Cardiac muscle cell (in vitro differentiated cells and primary cell): Measurements from ENCODE around the gene UBXN11. TPM values are rescaled to one million over a fixed set of nuclear protein-coding genes. Genes with fewer than 3 reads are reported as not detected.

Experiments used
- DNase-seq, 2 donors: peaks; one replicate each; pipeline versions ENCODE4 v3.0.0 to v3.0.0-alpha.2; 2010 to 2017; ENCODE audit warnings: low read depth in 1 of 2, low spot score in 1 of 2
- H3K27ac ChIP-seq: fragments of 200-600 bp; sonication (generic); 2 replicates; pipeline ENCODE4 v1.5.1; 2016
- H3K27me3 ChIP-seq: fragments of 200-600 bp; sonication (generic); 2 replicates; pipeline ENCODE4 v1.6.0; 2016; ENCODE audit warnings: control low read depth
- H3K36me3 ChIP-seq: fragments of 200-600 bp; sonication (generic); 2 replicates; pipeline ENCODE4 v1.5.1; 2016; ENCODE audit warnings: control low read depth
- H3K4me1 ChIP-seq: fragments of 200-600 bp; sonication (generic); 2 replicates; pipeline ENCODE4 v1.8.1; 2017; ENCODE audit warnings: low read depth, mild to moderate bottlenecking, mixed run types
- H3K4me3 ChIP-seq: fragments of 200-600 bp; sonication (generic); 2 replicates; pipeline ENCODE4 v1.5.1; 2016; ENCODE audit warnings: mild to moderate bottlenecking
- H3K9me3 ChIP-seq: fragments of 200-600 bp; sonication (generic); 2 replicates; pipeline ENCODE4 v1.5.1; 2017; ENCODE audit warnings: low read depth, mild to moderate bottlenecking, control low read depth
- polyA plus RNA-seq: library from polyadenylated mRNA; unstranded; fragments of >200 nt; fragmentation: Nextera tagmentation; extraction: Ambion mirVana; gene quantifications from 2 replicates; pipeline ENCODE4 v1.2.1, GENCODE V29; 2016
- total RNA-seq: library from RNA; depleted of rRNA; stranded (reverse); fragments of >200 nt; gene quantifications from 2 replicates; pipeline ENCODE4 v1.2.3, GENCODE V29; 2016
- TF ChIP-seq, protein P1 (sequence below): IDR thresholded peaks from 2 replicates; pipeline ENCODE4 v1.5.1; 2012; ENCODE audit warnings: low read depth, mild to moderate bottlenecking, low read length

Gene UBXN11
- total and polyA plus RNA-seq, 2 experiments from 2014 or later: 21.1 to 41.3 TPM

DNA sequence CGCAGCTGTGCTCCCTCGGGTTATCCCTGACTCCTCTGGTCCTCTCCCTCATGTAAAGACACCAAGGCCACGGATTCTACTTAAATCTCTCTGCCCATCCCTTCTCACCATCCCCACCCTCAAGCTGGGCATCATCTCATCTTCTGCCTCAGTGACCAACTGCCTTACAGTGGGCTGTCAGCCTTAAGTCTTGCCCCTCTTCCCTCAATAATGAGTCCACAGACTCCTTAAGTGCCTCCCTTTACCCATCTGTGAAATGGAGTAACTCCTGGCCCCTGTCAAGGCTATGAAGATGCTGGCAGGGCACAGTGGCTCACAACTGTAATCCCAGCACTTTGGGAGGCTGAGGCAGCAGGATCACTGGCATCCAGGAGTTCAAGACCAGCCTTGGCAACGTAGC, 14.5 kb downstream of the UBXN11 start:
- Histone ChIP-seq H3K27ac (no peak overlapping the region), H3K9me3 (no peaks in the 10 kb centered on the region), H3K4me3 (no peak overlapping the region), H3K27me3 (no peaks in the 10 kb centered on the region), H3K4me1 (no peaks in the 10 kb centered on the region), H3K36me3 (no peaks in the 10 kb centered on the region)
- no peak for DNase-seq
- TF ChIP-seq, protein P1, sequence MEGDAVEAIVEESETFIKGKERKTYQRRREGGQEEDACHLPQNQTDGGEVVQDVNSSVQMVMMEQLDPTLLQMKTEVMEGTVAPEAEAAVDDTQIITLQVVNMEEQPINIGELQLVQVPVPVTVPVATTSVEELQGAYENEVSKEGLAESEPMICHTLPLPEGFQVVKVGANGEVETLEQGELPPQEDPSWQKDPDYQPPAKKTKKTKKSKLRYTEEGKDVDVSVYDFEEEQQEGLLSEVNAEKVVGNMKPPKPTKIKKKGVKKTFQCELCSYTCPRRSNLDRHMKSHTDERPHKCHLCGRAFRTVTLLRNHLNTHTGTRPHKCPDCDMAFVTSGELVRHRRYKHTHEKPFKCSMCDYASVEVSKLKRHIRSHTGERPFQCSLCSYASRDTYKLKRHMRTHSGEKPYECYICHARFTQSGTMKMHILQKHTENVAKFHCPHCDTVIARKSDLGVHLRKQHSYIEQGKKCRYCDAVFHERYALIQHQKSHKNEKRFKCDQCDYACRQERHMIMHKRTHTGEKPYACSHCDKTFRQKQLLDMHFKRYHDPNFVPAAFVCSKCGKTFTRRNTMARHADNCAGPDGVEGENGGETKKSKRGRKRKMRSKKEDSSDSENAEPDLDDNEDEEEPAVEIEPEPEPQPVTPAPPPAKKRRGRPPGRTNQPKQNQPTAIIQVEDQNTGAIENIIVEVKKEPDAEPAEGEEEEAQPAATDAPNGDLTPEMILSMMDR: no peak

DNA sequence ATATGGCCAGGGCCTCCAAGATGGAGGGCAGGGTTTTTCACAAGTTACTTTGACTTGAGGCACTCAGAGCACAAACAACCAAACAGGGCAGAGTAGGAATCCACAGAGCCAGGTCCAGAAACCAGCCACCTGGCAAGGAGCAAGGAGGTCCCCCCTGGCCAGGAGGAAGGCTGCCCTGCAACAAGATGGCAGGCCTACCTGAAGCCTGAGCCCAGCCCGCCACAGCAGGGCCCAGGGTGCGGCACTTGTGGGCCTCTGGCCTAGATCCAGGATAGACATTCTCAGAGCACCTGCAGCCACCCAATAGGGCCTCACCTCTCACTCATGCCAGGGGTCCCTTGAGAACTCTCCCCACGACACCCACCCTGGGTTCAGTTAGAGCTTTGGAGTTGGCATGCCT, 15.0 kb downstream of the UBXN11 start:
- Histone ChIP-seq H3K9me3 (no peaks in the 10 kb centered on the region), H3K4me1 (no peaks in the 10 kb centered on the region), H3K4me3 (no peak overlapping the region), H3K27ac (no peak overlapping the region), H3K36me3 (no peaks in the 10 kb centered on the region), H3K27me3 (no peaks in the 10 kb centered on the region)
- no peak for DNase-seq
- TF ChIP-seq, protein P1: no peak

DNA sequence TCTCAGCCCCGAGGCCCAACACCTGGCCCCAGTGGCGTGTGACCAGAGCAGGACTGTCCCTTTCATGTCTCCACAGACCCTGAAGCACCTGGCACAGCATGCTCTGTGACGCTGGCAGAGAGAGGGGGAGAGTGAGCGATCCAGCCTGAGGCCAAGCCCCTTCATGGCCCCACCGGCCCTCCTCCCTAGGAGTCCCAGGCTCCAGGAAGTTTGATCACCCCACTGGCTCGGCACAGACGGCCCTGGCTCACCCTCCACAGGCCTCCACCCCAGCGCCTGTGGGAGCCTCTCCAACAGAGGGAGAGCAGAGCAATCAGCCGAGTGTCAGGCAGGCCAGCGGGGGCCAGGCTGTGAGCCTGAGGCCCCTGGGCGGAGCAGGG, 15.6 kb downstream of the UBXN11 start:
- no peaks in the 10 kb centered on the region for H3K27me3 ChIP-seq
- H3K4me1 ChIP-seq: no peaks in the 10 kb centered on the region
- H3K36me3 ChIP-seq: no peaks in the 10 kb centered on the region
- DNase-seq: no peak
- no peak overlapping the region for H3K27ac ChIP-seq
- H3K9me3 ChIP-seq: no peaks in the 10 kb centered on the region
- TF ChIP-seq, protein P1: no peak
- H3K4me3 ChIP-seq: no peak overlapping the region

DNA sequence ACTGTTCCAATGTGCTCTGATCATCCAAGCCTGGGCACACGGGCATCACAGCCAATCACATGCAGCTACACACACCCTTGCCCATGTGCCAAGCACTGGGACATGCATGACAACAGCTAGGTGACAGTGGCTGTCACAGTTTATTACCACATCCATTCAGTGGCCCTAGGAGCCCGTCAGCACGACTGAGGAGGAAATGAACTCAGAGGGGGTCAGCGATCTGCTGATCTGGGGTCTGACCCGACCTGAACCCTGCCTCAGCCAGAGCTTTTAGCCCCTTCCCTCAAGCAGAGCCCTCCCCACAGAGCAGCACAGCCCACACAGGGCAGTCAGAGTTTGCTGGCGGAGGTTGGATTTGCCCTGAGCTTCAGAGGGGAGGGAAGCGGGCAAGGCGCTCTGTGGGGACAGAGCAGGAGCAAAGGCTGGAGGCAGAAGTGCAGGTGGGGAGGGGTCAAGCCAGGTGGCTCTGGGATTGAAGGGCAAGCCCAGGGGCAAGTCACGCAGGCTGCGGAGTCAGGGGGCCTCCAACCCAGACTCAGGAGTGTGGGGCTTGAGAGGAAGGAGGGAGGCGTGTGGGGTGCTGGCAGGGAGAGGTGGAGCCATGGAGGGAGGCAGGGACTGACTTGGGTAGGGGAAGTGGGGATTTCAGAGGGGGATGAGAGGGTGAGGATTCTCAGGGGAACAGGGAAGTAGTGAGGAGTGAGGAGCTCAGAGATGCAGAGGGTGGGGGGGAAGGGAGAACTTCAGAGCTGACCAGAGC, 16.1 kb downstream of the UBXN11 start:
- H3K27ac ChIP-seq: no peak overlapping the region
- TF ChIP-seq, protein P1: no peak
- no peaks in the 10 kb centered on the region for H3K27me3 ChIP-seq
- no peaks in the 10 kb centered on the region for H3K4me1 ChIP-seq
- no peaks in the 10 kb centered on the region for H3K36me3 ChIP-seq
- DNase-seq: no peak
- H3K4me3 ChIP-seq: no peak overlapping the region
- no peaks in the 10 kb centered on the region for H3K9me3 ChIP-seq

DNA sequence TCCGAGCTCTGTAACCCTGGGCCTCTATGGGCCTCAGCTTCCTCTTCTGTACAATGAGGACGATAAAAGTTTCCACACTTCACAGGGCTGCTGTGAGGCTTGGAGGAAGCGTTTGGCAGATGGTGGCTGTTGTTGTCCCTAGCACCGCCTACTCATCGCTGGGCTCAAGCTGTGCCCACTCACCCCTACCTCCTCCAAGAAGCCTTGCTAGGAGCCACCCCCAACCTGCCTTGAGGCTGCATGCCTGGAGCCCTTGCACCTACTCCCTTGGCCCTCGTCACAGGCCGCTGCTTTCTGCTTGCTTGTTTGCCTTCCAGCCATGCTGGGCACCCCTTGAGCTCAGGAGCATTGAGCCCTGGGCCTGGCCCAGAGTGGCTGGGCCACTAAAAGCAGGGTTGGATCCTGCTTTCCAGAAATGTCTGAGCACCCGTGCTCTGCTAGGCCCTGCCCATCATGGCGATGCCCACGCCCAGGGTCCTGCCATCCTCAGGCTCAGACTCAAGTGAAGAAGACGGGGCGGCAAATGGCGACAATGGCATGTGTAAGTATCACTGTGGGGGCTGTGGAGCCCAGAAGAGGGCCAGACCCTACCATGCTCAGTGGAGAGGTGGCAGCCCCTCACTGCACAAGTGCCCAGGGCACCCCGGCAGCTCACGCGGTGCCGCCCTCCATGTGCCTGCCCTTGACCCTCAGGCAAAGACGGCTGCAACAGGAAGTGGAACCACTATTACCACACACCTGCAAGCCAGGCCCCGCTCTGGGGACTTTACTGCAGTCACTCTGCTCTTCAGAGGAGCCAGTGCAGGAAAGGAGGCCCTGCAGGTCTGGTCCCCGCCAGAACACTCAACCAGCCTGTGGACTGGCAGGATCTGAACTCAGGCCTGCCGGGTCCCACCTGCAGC, 17.0 kb downstream of the UBXN11 start:
- DNase-seq: no peak
- no peak overlapping the region for H3K4me3 ChIP-seq
- no peaks in the 10 kb centered on the region for H3K27me3 ChIP-seq
- no peaks in the 10 kb centered on the region for H3K36me3 ChIP-seq
- H3K4me1 ChIP-seq: no peaks in the 10 kb centered on the region
- no peaks in the 10 kb centered on the region for H3K9me3 ChIP-seq
- no peak overlapping the region for H3K27ac ChIP-seq
- TF ChIP-seq, protein P1: no peak
